ENCODE results near the gene SLCO4A1.
A peak's percentile ranks its signal among the peaks of the same experiment; 100 is the strongest.

SLCO4A1 gene

DNA sequence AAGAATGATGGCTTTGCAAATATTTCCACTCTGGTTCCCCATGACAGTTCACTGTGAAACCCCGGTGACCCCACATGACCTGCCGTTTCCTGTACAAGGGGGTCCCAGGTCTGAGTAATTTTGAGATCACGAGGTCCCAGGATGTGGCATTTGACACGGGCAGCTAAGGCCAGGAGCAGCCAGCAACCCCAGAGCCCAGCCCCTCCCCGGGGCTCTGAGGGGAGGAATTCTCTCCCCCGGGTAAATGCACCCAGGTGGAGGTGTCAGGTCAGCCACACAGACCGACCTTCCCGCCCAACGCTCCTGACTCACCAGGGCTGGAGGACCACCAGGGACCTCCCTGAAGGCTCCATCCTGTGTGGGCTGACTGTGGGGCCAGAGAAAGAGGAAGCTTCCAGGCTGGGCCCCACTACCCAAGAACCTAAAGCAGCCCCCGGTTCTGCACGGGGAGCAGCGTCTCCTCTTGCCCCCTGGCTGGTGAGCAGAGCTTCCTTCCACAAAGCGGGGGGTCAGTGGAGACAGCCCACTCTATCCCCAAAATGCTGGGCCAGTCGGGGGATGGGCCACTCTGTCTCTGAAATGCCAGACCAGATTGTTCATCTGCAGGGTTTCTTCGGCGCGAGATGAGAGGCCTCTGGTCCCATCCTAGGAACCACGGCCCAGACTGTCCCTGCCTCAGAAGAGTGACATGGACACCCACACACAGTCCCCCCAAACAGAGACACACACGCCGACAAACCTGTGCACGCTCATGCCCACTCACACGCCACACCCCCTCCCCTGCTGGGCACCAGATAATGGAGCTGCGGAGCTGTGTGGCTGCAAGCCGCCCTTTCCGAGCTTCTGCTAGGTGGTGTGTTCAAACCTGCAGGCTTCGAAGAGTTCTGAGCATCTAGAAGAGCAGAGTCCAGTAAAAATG, 23.4 kb upstream of the SLCO4A1 start:
- no peak for DNase-seq (ENCODE audit: low read depth)
- TF ChIP-seq, protein P1, sequence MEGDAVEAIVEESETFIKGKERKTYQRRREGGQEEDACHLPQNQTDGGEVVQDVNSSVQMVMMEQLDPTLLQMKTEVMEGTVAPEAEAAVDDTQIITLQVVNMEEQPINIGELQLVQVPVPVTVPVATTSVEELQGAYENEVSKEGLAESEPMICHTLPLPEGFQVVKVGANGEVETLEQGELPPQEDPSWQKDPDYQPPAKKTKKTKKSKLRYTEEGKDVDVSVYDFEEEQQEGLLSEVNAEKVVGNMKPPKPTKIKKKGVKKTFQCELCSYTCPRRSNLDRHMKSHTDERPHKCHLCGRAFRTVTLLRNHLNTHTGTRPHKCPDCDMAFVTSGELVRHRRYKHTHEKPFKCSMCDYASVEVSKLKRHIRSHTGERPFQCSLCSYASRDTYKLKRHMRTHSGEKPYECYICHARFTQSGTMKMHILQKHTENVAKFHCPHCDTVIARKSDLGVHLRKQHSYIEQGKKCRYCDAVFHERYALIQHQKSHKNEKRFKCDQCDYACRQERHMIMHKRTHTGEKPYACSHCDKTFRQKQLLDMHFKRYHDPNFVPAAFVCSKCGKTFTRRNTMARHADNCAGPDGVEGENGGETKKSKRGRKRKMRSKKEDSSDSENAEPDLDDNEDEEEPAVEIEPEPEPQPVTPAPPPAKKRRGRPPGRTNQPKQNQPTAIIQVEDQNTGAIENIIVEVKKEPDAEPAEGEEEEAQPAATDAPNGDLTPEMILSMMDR (conservative IDR thresholded peaks at IDR 0.05; ENCODE audit: low read length) = no peak
- no peak overlapping the region for H3K4me3 ChIP-seq (ENCODE audit: low read length)

- TF ChIP-seq, protein P1 (conservative IDR thresholded peaks at IDR 0.05; ENCODE audit: low read length) = no peak
Observed at GRCh38 chr20:62620625-62621024, 21.7 kb upstream of the SLCO4A1 start.

DNA sequence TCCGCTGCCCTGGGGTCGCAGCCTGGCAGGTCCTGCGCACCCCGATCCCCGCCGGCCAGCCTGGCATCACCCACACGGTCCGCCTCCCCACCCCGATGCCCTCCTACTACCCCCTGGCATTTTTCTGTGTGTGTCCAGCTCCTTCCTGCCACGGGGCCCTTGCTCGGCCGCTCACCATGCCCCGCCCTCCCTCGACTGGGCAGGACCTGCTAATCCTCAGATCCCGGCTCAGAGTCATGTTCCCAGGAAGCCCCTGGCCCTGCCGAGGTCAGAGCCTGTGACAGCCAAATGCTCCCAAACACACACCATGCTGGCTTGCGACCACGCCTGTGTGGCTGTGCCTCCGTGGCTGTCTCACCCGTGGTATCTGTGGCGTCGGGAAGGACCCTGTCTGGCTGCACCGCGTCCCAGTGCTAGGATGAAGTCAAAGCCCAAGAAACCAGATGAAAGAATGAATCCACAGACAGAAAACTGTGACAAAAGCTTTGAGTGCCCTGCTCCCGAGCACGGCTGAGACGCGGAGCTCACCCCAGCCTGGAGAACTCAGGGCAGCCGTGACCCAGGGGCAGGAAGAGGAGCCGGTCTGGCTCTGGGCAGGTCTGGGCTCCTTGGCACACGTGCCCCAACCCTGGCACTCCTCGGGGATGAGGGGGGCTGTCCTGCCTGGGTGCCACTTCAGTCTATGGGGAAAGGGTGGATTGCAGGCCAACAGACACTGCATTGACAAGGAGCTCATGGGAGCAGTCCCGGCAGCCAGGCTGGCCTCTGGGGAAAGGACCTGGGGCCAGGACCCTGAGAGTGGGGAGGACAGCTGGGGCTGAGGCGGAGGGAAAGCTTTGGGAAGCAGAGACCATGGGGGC, 20.8 kb upstream of the SLCO4A1 start:
- H3K4me3 ChIP-seq (ENCODE audit: low read length) = no peak overlapping the region
- DNase-seq (ENCODE audit: low read depth) = no peak
- TF ChIP-seq, protein P1 (conservative IDR thresholded peaks at IDR 0.05; ENCODE audit: low read length) = no peak

More at GRCh38 chr20:62620625-62621024, 21.7 kb upstream of the SLCO4A1 start:
- DNase-seq (ENCODE audit: low read depth) = no peak
- H3K4me3 ChIP-seq (ENCODE audit: low read length) = no peak overlapping the region

- DNase-seq (ENCODE audit: low read depth) = no peak
- TF ChIP-seq, protein P1 (conservative IDR thresholded peaks at IDR 0.05; ENCODE audit: low read length) = no peak
- H3K4me3 ChIP-seq (ENCODE audit: low read length) = no peak overlapping the region
Observed at GRCh38 chr20:62622178-62622876, 20.0 kb upstream of the SLCO4A1 start.

GRCh38 chr20:62622877-62623487, 19.3 kb upstream of the SLCO4A1 start:
- no peak for DNase-seq (ENCODE audit: low read depth)
- TF ChIP-seq, protein P1 (conservative IDR thresholded peaks at IDR 0.05; ENCODE audit: low read length) = no peak
- H3K4me3 ChIP-seq (ENCODE audit: low read length) = no peak overlapping the region

GRCh38 chr20:62623488-62624324, 18.6 kb upstream of the SLCO4A1 start:
- TF ChIP-seq, protein P1 (conservative IDR thresholded peaks at IDR 0.05; ENCODE audit: low read length) = peak; percentile 14; the same call in 1 of the 2 replicates
- DNase-seq (ENCODE audit: low read depth) = peak; percentile 75
- no peak overlapping the region for H3K4me3 ChIP-seq (ENCODE audit: low read length)
